ENCODE data around the gene TAF3.

DNA sequence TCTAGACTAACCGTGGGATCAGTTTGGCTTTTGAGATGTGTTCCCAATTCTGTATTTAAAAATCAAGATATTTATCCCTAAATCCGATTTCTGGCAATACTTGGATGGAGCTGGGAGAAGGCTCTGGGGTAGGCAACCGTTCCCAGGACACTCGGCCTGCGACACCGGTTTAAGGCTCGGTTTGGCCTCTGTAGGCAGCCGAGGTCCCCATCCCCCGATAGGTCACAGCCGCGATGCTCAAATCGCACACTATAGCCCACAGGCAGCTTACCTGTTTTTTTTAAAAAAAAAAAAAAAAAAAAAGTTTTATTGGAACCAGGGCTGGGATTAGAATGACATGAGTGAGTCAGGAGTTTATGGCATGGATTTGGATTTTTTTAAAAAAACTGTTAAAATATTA is 729 bp upstream of the TAF3 start:
- TF ChIP-seq, protein P1, sequence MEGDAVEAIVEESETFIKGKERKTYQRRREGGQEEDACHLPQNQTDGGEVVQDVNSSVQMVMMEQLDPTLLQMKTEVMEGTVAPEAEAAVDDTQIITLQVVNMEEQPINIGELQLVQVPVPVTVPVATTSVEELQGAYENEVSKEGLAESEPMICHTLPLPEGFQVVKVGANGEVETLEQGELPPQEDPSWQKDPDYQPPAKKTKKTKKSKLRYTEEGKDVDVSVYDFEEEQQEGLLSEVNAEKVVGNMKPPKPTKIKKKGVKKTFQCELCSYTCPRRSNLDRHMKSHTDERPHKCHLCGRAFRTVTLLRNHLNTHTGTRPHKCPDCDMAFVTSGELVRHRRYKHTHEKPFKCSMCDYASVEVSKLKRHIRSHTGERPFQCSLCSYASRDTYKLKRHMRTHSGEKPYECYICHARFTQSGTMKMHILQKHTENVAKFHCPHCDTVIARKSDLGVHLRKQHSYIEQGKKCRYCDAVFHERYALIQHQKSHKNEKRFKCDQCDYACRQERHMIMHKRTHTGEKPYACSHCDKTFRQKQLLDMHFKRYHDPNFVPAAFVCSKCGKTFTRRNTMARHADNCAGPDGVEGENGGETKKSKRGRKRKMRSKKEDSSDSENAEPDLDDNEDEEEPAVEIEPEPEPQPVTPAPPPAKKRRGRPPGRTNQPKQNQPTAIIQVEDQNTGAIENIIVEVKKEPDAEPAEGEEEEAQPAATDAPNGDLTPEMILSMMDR (IDR thresholded peaks at IDR 0.05) = no peak
- no peak for TF ChIP-seq POLR2A (IDR thresholded peaks at IDR 0.05)
- TF ChIP-seq EP300 (IDR thresholded peaks at IDR 0.05) = no peak
